Loucy (cell line): ENCODE measurements around the gene VIPR1.

Experiments used
- H2AFZ ChIP-seq: fragments of 200-600 bp; sonication (generic); 2 replicates; pipeline ENCODE4 v1.6.0; 2016; ENCODE audit warnings: antibody characterized with exemption, mild to moderate bottlenecking, low read length, moderate library complexity
- H3F3A ChIP-seq: fragments of 200-600 bp; 2 replicates; pipeline ENCODE4 v1.6.0; 2016; ENCODE audit warnings: antibody characterized with exemption, low read depth, mild to moderate bottlenecking
- H3K27me3 ChIP-seq: fragments of 200-600 bp; sonication (generic); 2 replicates; pipeline ENCODE4 v1.6.1; 2014; ENCODE audit warnings: low read length, mild to moderate bottlenecking; ENCODE audit not compliant: insufficient read depth, poor library complexity, severe bottlenecking
- H3K36me3 ChIP-seq: fragments of 200-600 bp; sonication (generic); 2 replicates; pipeline ENCODE4 v1.6.1; 2016; ENCODE audit warnings: low read length; ENCODE audit not compliant: insufficient read depth
- H3K4me1 ChIP-seq: fragments of 200-600 bp; sonication (generic); 2 replicates; pipeline ENCODE4 v1.5.1; 2014; ENCODE audit warnings: low read length, mild to moderate bottlenecking; ENCODE audit not compliant: insufficient read depth, poor library complexity, severe bottlenecking
- H3K4me2 ChIP-seq: fragments of 200-600 bp; sonication (generic); 2 replicates; pipeline ENCODE4 v1.6.0; 2014; ENCODE audit warnings: antibody characterized with exemption, low read length, low read depth, mild to moderate bottlenecking; ENCODE audit not compliant: poor library complexity, severe bottlenecking
- H3K4me3 ChIP-seq: fragments of 200-600 bp; sonication (generic); 2 replicates; pipeline ENCODE4 v1.5.1; 2014; ENCODE audit warnings: low read length, mild to moderate bottlenecking, mixed read lengths; ENCODE audit not compliant: poor library complexity, severe bottlenecking
- H3K79me2 ChIP-seq: fragments of 200-600 bp; sonication (generic); 2 replicates; pipeline ENCODE4 v1.6.1; 2014; ENCODE audit warnings: low read length; ENCODE audit not compliant: insufficient read depth
- H3K9ac ChIP-seq: fragments of 200-600 bp; sonication (generic); 2 replicates; pipeline ENCODE4 v1.6.0; 2014; ENCODE audit warnings: mild to moderate bottlenecking, low read depth, low read length, moderate library complexity; ENCODE audit not compliant: poor library complexity, severe bottlenecking
- H3K9me2 ChIP-seq: fragments of 200-600 bp; sonication (generic); replicated peaks from 2 replicates; pipeline ENCODE4 v1.6.1; 2016; ENCODE audit warnings: low read depth, low read length, mixed read lengths
- H3K9me3 ChIP-seq: fragments of 200-600 bp; sonication (generic); 2 replicates; pipeline ENCODE4 v1.6.1; 2014; ENCODE audit warnings: mild to moderate bottlenecking, antibody characterized with exemption, low read length, low read depth; ENCODE audit not compliant: insufficient read depth
- H4K20me1 ChIP-seq: fragments of 200-600 bp; sonication (generic); 2 replicates; pipeline ENCODE4 v1.6.0; 2014; ENCODE audit warnings: antibody characterized with exemption, low read length, mild to moderate bottlenecking; ENCODE audit not compliant: insufficient read depth, poor library complexity, severe bottlenecking
- EZH2phosphoT487 ChIP-seq: fragments of 200-600 bp; IDR thresholded peaks from 2 replicates; pipeline ENCODE4 v1.6.1; 2018; ENCODE audit warnings: antibody characterized with exemption, mild to moderate bottlenecking, moderate library complexity, borderline replicate concordance
- TF ChIP-seq, protein P1 (sequence below): fragments of 200-600 bp; sonication (generic); conservative IDR thresholded peaks from 2 replicates; pipeline ENCODE4 v1.5.1; 2014; ENCODE audit warnings: mild to moderate bottlenecking, antibody characterized with exemption, low read length

VIPR1 gene

GRCh38 chr3:42530073-42530472, 27.6 kb downstream of the VIPR1 start:
- Histone ChIP-seq H3K4me2 (peak overlapping the region; percentile 54), H3K27me3 (no peaks in the 10 kb centered on the region), H3K9me3 (no peaks in the 10 kb centered on the region), H4K20me1 (no peaks in the 10 kb centered on the region), H3K4me1 (peaks cover 64% of the 10 kb centered on the region), H3K79me2 (no peaks in the 10 kb centered on the region), H3K36me3 (no peaks in the 10 kb centered on the region), H3F3A (no peaks in the 10 kb centered on the region), H2AFZ (no peak overlapping the region), H3K9ac (no peak overlapping the region), H3K9me2 (no peaks in the 10 kb centered on the region), H3K4me3 (peak overlapping the region; percentile 9)
- TF ChIP-seq, protein P1, sequence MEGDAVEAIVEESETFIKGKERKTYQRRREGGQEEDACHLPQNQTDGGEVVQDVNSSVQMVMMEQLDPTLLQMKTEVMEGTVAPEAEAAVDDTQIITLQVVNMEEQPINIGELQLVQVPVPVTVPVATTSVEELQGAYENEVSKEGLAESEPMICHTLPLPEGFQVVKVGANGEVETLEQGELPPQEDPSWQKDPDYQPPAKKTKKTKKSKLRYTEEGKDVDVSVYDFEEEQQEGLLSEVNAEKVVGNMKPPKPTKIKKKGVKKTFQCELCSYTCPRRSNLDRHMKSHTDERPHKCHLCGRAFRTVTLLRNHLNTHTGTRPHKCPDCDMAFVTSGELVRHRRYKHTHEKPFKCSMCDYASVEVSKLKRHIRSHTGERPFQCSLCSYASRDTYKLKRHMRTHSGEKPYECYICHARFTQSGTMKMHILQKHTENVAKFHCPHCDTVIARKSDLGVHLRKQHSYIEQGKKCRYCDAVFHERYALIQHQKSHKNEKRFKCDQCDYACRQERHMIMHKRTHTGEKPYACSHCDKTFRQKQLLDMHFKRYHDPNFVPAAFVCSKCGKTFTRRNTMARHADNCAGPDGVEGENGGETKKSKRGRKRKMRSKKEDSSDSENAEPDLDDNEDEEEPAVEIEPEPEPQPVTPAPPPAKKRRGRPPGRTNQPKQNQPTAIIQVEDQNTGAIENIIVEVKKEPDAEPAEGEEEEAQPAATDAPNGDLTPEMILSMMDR = no peak
- TF ChIP-seq EZH2phosphoT487 = no peak

DNA sequence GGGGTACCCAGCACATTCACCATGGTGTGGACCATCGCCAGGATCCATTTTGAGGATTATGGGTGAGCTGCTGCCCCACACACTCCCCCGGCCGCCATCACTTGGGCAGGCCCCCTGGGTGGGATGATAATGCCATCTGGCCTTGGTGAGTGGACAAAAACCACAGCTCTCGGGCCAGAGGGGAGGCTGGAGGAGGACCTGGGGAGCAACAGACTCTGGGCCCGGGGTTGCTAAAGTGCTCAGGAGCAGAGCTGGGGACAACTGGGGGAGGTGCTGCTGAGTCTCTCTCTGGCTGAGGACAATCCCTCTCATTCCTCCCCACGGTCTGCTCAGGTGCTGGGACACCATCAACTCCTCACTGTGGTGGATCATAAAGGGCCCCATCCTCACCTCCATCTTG, 29.0 kb downstream of the VIPR1 start:
- Histone ChIP-seq H3K9me3 (no peaks in the 10 kb centered on the region), H3K36me3 (no peaks in the 10 kb centered on the region), H3K79me2 (no peaks in the 10 kb centered on the region), H3K9ac (no peak overlapping the region), H3K4me3 (no peak overlapping the region), H4K20me1 (no peaks in the 10 kb centered on the region), H3K4me1 (peaks cover 53% of the 10 kb centered on the region), H2AFZ (no peak overlapping the region), H3K4me2 (no peak overlapping the region), H3K27me3 (no peaks in the 10 kb centered on the region), H3K9me2 (no peaks in the 10 kb centered on the region), H3F3A (no peaks in the 10 kb centered on the region)
- no peak for TF ChIP-seq EZH2phosphoT487
- TF ChIP-seq, protein P1 = no peak

GRCh38 chr3:42532229-42532628, 29.8 kb downstream of the VIPR1 start:
- no peaks in the 10 kb centered on the region for H3K36me3 ChIP-seq
- no peak overlapping the region for H3K9ac ChIP-seq
- no peaks in the 10 kb centered on the region for H4K20me1 ChIP-seq
- no peaks in the 10 kb centered on the region for H3F3A ChIP-seq
- H3K9me3 ChIP-seq = no peaks in the 10 kb centered on the region
- H3K79me2 ChIP-seq = no peaks in the 10 kb centered on the region
- no peaks in the 10 kb centered on the region for H3K9me2 ChIP-seq
- no peaks in the 10 kb centered on the region for H3K27me3 ChIP-seq
- H3K4me1 ChIP-seq = peaks cover 46% of the 10 kb centered on the region
- no peak overlapping the region for H3K4me3 ChIP-seq
- no peak overlapping the region for H3K4me2 ChIP-seq
- TF ChIP-seq, protein P1 = no peak
- no peak for TF ChIP-seq EZH2phosphoT487
- no peak overlapping the region for H2AFZ ChIP-seq
